Renal pelvis (tissue), 12 donors: ENCODE measurements around the gene AMFR. TPM values are rescaled to one million over a fixed set of nuclear protein-coding genes. Genes with fewer than 3 reads are reported as not detected.
A peak's percentile ranks its signal among the peaks of the same experiment; 100 is the strongest.

ENCODE experiments used
- DNase-seq: peaks from one replicate; pipeline ENCODE4 v3.0.0-alpha.2; 2013
- long read RNA-seq, 16 experiments: transcript quantifications; one replicate each; lab custom pipeline, GENCODE V29; 2026
- polyA plus RNA-seq, 3 donors: library from polyadenylated mRNA; unstranded; fragments of 120-200 nt; gene quantifications; one replicate each; pipeline ENCODE4 v1.2.1, GENCODE V29; 2013; ENCODE audit not compliant: insufficient read length in 3 of 3

Gene AMFR
- 100 to 1,000 TPM; 121 to 138 (median 136) TPM for polyA plus RNA-seq
- long read RNA-seq, donor 1, transcript AMFR-208 (1 exons, 1,844 nt), result minor isoform, 5 of 35 reads
- long read RNA-seq, donor 1, transcript AMFR-201 (14 exons, 3,600 nt), result major isoform, 19 of 35 reads
- long read RNA-seq, donor 1, partial matches to known transcripts, result 8 of 35 reads
- long read RNA-seq, donor 1, other reads (novel, unspliced or antisense), result 0 of 35 reads
- long read RNA-seq, donor 2, transcript AMFR-208 (1 exons, 1,844 nt), result minor isoform, 5 of 23 reads
- long read RNA-seq, donor 2, transcript AMFR-201 (14 exons, 3,600 nt), result major isoform, 17 of 23 reads
- long read RNA-seq, donor 2, partial matches to known transcripts, result 0 of 23 reads
- long read RNA-seq, donor 2, other reads (novel, unspliced or antisense), result 0 of 23 reads
- long read RNA-seq, donor 3, transcript AMFR-208 (1 exons, 1,844 nt), result minor isoform, 5 of 26 reads
- long read RNA-seq, donor 3, transcript AMFR-201 (14 exons, 3,600 nt), result major isoform, 15 of 26 reads
- long read RNA-seq, donor 3, partial matches to known transcripts, result 5 of 26 reads
- long read RNA-seq, donor 3, other reads (novel, unspliced or antisense), result 0 of 26 reads
- long read RNA-seq, donor 4, transcript AMFR-208 (1 exons, 1,844 nt), result minor isoform, 9 of 19 reads
- long read RNA-seq, donor 4, transcript AMFR-201 (14 exons, 3,600 nt), result major isoform, 10 of 19 reads
- long read RNA-seq, donor 4, partial matches to known transcripts, result 0 of 19 reads
- long read RNA-seq, donor 4, other reads (novel, unspliced or antisense), result 0 of 19 reads
- long read RNA-seq, donor 5, transcript AMFR-201 (14 exons, 3,600 nt), result major isoform, 9 of 24 reads
- long read RNA-seq, donor 5, partial matches to known transcripts, result 11 of 24 reads
- long read RNA-seq, donor 5, other reads (novel, unspliced or antisense), result 0 of 24 reads
- long read RNA-seq, donor 6, transcript AMFR-208 (1 exons, 1,844 nt), result minor isoform, 9 of 54 reads
- long read RNA-seq, donor 6, transcript AMFR-201 (14 exons, 3,600 nt), result major isoform, 20 of 54 reads
- long read RNA-seq, donor 6, partial matches to known transcripts, result 10 of 54 reads
- long read RNA-seq, donor 6, other reads (novel, unspliced or antisense), result 15 of 54 reads
- long read RNA-seq, donor 7, transcript AMFR-208 (1 exons, 1,844 nt), result minor isoform, 6 of 44 reads
- long read RNA-seq, donor 7, transcript AMFR-201 (14 exons, 3,600 nt), result major isoform, 16 of 44 reads
- long read RNA-seq, donor 7, partial matches to known transcripts, result 21 of 44 reads
- long read RNA-seq, donor 7, other reads (novel, unspliced or antisense), result 0 of 44 reads
- long read RNA-seq, donor 8, transcript AMFR-208 (1 exons, 1,844 nt), result minor isoform, 6 of 14 reads
- long read RNA-seq, donor 8, transcript AMFR-201 (14 exons, 3,600 nt), result major isoform, 8 of 14 reads
- long read RNA-seq, donor 8, partial matches to known transcripts, result 0 of 14 reads
- long read RNA-seq, donor 8, other reads (novel, unspliced or antisense), result 0 of 14 reads
- long read RNA-seq, donor 9, transcript AMFR-201 (14 exons, 3,600 nt), result major isoform, 15 of 39 reads
- long read RNA-seq, donor 9, transcript AMFR-208 (1 exons, 1,844 nt), result minor isoform, 14 of 39 reads
- long read RNA-seq, donor 9, partial matches to known transcripts, result 8 of 39 reads
- long read RNA-seq, donor 9, other reads (novel, unspliced or antisense), result 0 of 39 reads
- long read RNA-seq, donor 10, transcript AMFR-208 (1 exons, 1,844 nt), result major isoform, 6 of 25 reads
- long read RNA-seq, donor 10, transcript AMFR-201 (14 exons, 3,600 nt), result minor isoform, 5 of 25 reads
- long read RNA-seq, donor 10, partial matches to known transcripts, result 14 of 25 reads
- long read RNA-seq, donor 10, other reads (novel, unspliced or antisense), result 0 of 25 reads
- long read RNA-seq, donor 11, transcript AMFR-201 (14 exons, 3,600 nt), result major isoform, 9 of 39 reads
- long read RNA-seq, donor 11, transcript AMFR-208 (1 exons, 1,844 nt), result minor isoform, 6 of 39 reads
- long read RNA-seq, donor 11, partial matches to known transcripts, result 23 of 39 reads
- long read RNA-seq, donor 11, other reads (novel, unspliced or antisense), result 0 of 39 reads
- long read RNA-seq, donor 12, transcript AMFR-208 (1 exons, 1,844 nt), result minor isoform, 6 of 42 reads
- long read RNA-seq, donor 12, transcript AMFR-201 (14 exons, 3,600 nt), result major isoform, 24 of 42 reads
- long read RNA-seq, donor 12, partial matches to known transcripts, result 8 of 42 reads
- long read RNA-seq, donor 12, other reads (novel, unspliced or antisense), result 0 of 42 reads
- long read RNA-seq, donor 13, transcript AMFR-201 (14 exons, 3,600 nt), result major isoform, 5 of 13 reads
- long read RNA-seq, donor 13, partial matches to known transcripts, result 5 of 13 reads
- long read RNA-seq, donor 13, other reads (novel, unspliced or antisense), result 0 of 13 reads
- long read RNA-seq, donor 14, result 0 reads
- long read RNA-seq, donor 15, result 0 reads
- long read RNA-seq, donor 16, transcript AMFR-201 (14 exons, 3,600 nt), result minor isoform, 16 of 47 reads
- long read RNA-seq, donor 16, transcript AMFR-208 (1 exons, 1,844 nt), result major isoform, 17 of 47 reads
- long read RNA-seq, donor 16, partial matches to known transcripts, result 14 of 47 reads
- long read RNA-seq, donor 16, other reads (novel, unspliced or antisense), result 0 of 47 reads

DNA sequence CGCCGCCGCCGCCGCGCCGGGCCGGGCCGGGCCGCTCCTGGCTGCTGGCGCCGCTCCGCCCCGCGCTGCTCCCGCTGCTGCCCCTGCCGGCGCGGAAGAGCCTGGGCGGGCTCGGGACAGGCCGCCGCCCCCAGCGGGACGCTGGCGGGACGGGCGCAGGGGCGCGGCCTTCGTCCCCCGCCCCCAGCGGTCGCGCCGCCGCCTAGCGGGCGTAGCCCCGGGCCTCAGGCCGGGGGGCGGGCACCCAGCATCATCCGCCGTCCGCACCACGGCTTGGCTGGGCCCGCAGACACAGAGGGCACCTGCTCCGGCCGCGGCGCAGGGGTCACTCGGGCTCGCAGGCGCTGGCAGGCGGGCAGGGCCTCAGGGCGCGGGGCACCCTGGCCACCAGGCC lies at the start of gene AMFR:
AMFR (minus strand) TSS at position 107 of the 394 bp plus-strand sequence. CDS start 218 bp downstream, outside the sequence.
- peak; percentile 69 for DNase-seq

DNA sequence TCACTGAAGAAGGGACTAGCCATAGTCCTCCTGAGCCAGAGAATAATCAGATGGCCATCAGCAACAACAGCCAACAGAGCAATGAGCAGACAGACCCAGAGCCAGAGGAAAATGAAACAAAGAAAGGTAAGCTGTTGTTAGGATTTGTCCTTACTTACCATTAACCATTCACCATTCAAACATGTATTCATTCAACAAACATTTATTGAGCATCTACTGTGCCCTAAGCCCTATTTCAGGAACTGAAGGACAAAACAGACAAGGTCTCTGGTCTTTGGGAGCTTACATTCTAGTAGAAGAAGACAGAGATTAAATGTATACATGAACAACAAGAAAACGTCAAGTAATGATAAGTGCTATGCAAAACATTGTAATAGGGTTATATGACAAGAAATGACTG lies 45.3 kb upstream of the AMFR start:
- no peak for DNase-seq

DNA sequence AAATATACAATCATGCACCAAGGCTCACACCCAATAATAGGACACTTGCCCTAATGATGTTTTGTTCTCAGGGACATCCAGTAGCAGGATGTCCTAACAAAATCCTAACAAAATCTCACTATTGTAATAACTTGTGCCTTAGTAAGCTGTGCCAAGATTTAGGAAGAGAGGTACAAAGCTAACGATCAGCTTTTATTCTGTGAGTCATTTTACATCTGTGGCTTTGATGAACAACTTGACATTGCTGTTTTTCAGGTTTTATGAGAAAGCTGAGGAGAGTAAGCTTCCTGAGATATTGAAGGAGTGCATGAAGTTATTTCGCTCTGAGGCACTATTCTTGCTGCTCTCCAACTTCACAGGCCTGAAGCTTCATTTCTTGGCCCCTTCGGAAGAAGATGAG lies 44.9 kb upstream of the AMFR start:
- DNase-seq, result no peak

GRCh38 chr16:56469748-56470147 lies 44.4 kb upstream of the AMFR start:
- DNase-seq, result no peak

DNA sequence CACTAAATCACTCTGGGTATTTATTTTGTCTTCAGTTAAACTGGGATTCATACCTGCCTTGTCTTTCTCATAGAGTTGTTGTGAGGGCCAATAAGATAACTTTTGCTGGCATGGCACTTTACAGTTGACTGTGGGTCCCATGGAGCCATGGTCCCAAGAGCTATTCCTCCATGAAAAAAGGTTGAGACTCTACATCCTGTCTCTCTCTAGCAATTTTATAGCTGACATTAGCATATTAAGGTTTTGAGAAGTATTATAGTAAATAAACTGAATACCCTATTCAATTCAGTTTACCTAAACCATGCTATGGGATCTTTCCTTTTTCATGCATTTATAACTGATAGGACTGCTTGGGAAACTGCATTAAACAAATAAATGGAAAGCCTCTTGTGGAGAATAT lies 43.5 kb upstream of the AMFR start:
- no peak for DNase-seq

GRCh38 chr16:56466344-56466743 lies 41.0 kb upstream of the AMFR start:
- DNase-seq, result no peak

GRCh38 chr16:56463153-56463552 lies 37.8 kb upstream of the AMFR start:
- no peak for DNase-seq

DNA sequence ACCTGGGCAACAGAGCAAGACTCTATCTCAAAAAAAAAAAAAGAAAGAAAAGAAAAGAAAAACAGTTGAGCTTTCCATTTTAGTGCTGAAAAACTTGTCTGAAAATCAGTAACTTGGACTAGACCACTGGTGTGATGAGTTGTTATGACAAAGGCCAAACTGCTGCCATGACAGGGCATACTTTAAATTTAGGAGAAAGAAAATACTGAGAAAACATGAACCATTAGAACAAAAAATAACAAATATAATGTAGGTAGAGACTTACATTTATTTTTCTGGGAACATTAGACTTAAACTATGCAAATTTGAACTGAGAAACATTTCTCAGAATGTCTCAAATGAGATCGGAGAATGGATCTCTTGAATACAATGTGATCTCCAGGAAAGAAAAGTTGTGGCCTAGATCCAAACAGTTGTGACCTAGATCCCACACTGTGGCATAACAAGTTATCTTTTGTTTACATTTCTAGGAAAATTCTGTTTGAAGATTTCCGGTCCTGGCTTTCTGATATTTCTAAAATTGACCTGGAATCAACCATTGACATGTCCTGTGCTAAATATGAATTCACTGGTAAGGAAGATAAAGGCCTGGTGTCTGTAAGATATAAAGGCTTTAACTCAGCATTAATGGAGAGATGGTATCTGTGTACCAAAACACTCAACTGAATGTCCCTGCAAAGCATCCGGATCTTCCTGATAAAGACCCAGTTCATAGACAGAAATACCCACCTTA lies 36.9 kb upstream of the AMFR start:
- no peak for DNase-seq

DNA sequence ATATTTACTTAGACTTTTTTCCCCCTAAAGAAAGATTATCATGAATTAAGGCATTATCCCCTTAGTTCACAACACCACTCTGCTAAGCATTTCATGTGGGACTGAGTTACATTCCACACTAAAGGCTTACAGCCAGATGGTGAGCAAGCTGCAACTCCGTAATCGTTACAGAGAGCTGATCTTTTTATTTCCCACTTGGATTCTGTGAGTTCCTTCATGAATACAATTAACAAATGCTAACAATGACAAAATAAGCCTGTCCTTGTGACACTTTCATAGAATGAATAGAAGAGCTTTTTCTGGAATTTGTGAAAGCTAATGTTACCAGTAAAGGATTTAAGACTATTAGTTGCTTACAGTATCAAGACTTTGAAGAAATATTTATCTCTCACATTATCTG lies 34.8 kb upstream of the AMFR start:
- no peak for DNase-seq

DNA sequence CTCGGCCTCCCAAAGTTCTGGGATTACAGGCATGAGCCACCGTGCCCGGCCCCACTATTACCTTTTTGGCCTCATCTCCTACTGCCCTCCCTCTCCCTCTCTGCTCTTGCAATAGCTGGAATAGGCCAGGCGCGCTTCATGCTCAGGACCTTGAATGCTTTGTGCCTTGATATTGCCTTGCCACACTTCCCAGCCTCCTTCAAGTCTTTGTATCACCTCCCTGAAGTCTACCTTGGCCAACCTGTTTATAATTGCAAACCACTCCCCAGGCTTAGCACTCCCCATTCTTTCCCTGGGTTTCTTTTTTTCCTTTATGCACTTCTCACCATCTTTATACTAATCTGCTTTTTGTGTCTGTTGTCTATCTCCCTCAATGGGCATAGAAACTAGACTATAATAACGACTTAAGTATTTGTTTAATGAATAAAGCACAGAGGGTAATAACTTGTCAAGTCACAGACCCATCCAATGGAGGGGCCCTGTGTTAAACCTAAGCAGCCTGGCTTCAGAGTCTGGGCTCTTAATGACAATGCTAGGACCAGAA lies 32.7 kb upstream of the AMFR start:
- no peak for DNase-seq

GRCh38 chr16:56451753-56452689 lies 26.7 kb upstream of the AMFR start:
- peak; percentile 35 for DNase-seq

DNA sequence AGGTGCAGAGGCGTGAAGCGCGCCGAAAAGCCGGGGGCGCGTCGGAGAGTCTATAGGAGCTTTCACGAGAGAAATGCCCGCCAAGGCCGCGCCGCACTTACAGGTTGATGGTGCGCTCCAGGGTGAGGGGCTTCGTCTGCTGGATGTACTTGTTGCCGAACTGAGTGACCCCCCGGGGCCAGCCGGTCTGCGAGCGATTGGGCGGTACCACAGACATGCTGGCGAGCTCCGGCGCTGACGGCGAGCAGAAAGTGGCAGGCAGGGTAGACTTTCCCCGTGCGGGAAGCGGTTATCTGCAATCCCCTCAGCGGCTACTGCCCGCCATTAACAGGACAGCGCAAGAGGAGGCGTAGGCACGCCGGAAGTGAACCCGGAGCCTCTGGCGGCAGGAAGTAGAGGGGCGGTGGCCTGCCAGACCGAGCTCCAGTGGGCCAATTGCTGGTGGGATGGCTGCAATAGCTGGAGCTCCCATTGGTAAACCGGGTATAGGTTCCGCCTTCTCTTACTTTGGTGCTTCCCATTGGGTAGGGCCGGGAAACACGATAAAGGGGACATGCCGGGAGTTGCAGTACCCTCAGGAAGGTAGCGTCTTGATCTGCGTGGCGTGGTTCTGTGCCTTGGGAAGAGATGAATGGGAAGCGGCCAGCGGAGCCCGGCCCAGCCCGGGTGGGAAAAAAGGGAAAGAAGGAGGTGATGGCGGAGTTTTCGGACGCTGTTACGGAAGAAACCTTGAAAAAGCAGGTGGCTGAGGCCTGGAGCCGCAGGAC lies 25.8 kb upstream of the AMFR start, which contains the start of the genes NUDT21 and OGFOD1:
NUDT21 (minus strand) TSS at position 347 of the 767 bp plus-strand sequence; CDS start at position 217, 130 bp downstream.
OGFOD1 (plus strand) TSS at position 569 of the 767 bp plus-strand sequence; CDS start at position 628, 59 bp downstream.
- peak; percentile 97 for DNase-seq

DNA sequence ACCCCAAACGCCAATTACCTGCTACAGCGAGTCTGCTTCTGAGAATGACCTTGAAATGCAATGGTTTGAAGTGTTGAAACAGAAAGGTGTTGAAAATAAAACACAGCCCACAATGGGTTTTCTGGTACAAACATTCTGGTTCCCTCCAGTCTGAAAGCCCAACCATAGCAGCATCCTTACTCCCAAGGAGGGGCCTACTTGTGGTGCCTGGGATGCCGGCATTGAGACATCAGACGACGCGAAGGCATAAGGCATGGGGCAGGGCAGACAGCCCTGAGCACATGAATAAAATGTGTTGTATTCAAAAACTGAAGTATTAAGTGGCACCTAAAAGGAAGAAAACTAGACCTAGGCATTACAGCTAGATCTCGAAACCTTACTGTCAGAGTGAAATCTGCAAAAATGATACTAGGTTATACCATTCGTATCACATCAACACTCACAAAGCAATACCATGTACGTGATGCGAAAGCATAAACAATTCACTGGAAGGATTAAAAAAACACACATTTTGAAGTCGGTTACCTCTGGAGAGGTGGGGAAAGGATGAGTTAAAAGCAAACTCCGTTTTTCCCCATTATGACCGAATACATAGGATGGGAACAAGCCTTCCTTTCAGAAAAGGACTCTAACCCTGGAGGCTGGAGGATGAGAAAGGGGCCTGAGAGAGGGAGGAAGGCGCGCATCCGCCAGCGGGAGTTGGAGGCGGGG lies 25.1 kb upstream of the AMFR start:
- DNase-seq, result no peak

GRCh38 chr16:56448005-56448404 lies 22.7 kb upstream of the AMFR start:
- DNase-seq, result no peak

DNA sequence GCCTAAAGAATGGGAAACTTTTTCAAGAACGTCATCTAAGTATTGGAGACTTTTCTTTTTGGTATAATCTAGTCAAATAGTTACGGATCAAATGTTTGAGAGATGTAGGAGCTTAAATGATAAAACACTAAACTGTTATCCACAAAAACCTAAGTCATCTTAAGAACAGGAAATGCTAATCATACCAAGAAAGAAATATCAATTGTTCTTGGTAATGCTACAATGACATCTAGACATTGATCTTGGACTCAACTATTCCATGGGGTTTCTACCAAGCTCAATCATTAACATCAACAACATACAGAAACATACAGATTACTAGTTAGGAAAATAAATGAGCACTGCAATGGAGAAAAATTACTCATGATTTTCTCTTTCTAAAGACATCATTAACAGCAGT lies 21.9 kb upstream of the AMFR start:
- no peak for DNase-seq
